Astrocyte (in vitro differentiated cells and primary cell): ENCODE measurements around the gene CEP89. TPM values are rescaled to one million over a fixed set of nuclear protein-coding genes. Genes with fewer than 3 reads are reported as not detected.

Source experiments
- DNase-seq: peaks from one replicate; pipeline ENCODE4 v3.0.0-alpha.2; 2010; ENCODE audit warnings: low read depth
- FAIRE-seq: peaks from 2 replicates; lab custom pipeline; 2011; peaks lifted over from hg19 to GRCh38; lab: Jason Lieb, UNC
- H2AFZ ChIP-seq: 2 replicates; pipeline ENCODE4 v1.6.0; 2012; ENCODE audit warnings: low read depth, low read length, inconsistent platforms
- H3K27ac ChIP-seq: 2 replicates; pipeline ENCODE4 v1.5.1; 2011; ENCODE audit warnings: low read depth, low read length, inconsistent platforms
- H3K27me3 ChIP-seq: 2 replicates; pipeline ENCODE4 v1.6.0; 2011; ENCODE audit warnings: low read length, inconsistent platforms; ENCODE audit not compliant: insufficient read depth
- H3K36me3 ChIP-seq: 2 replicates; pipeline ENCODE4 v1.5.1; 2011; ENCODE audit warnings: low read length, inconsistent platforms; ENCODE audit not compliant: insufficient read depth
- H3K4me1 ChIP-seq: 2 replicates; pipeline ENCODE4 v1.5.1; 2011; ENCODE audit warnings: low read length, inconsistent platforms; ENCODE audit not compliant: insufficient read depth
- H3K4me2 ChIP-seq: 2 replicates; pipeline ENCODE4 v1.6.0; 2012; ENCODE audit warnings: low read length, inconsistent platforms
- H3K4me3 ChIP-seq: 2 replicates; pipeline ENCODE4 v1.5.1; 2011; ENCODE audit warnings: low read depth, mild to moderate bottlenecking, low read length, inconsistent platforms; ENCODE audit not compliant: insufficient read depth
- H3K79me2 ChIP-seq: 2 replicates; pipeline ENCODE4 v1.6.0; 2012; ENCODE audit warnings: mild to moderate bottlenecking, low read length, inconsistent platforms; ENCODE audit not compliant: insufficient read depth
- H3K9ac ChIP-seq: 2 replicates; pipeline ENCODE4 v1.6.0; 2012; ENCODE audit warnings: mild to moderate bottlenecking, low read length, inconsistent platforms
- H3K9me3 ChIP-seq: 2 replicates; pipeline ENCODE4 v1.5.1; 2012; ENCODE audit warnings: low read depth, mild to moderate bottlenecking, low read length, inconsistent platforms; ENCODE audit not compliant: insufficient read depth
- H4K20me1 ChIP-seq: 2 replicates; pipeline ENCODE4 v1.6.0; 2012; ENCODE audit warnings: low read length, inconsistent platforms; ENCODE audit not compliant: insufficient read depth
- H3K27ac Mint-ChIP-seq: one replicate; pipeline ENCODE4 v1.8.0; 2021; ENCODE audit warnings: mild to moderate bottlenecking, mixed read lengths; ENCODE audit not compliant: unreplicated experiment
- H3K27me3 Mint-ChIP-seq: one replicate; pipeline ENCODE4 v1.8.0; 2021; ENCODE audit warnings: low read depth, mixed read lengths; ENCODE audit not compliant: unreplicated experiment
- H3K36me3 Mint-ChIP-seq: one replicate; pipeline ENCODE4 v1.8.0; 2021; ENCODE audit warnings: low read depth, mixed read lengths; ENCODE audit not compliant: unreplicated experiment
- H3K4me1 Mint-ChIP-seq: one replicate; pipeline ENCODE4 v1.8.0; 2021; ENCODE audit warnings: low read depth, mixed read lengths; ENCODE audit not compliant: unreplicated experiment
- H3K4me3 Mint-ChIP-seq: one replicate; pipeline ENCODE4 v1.8.0; 2021; ENCODE audit warnings: mild to moderate bottlenecking, moderate library complexity, mixed read lengths; ENCODE audit not compliant: unreplicated experiment
- H3K9me3 Mint-ChIP-seq: one replicate; pipeline ENCODE4 v1.8.0; 2021; ENCODE audit warnings: mild to moderate bottlenecking, mixed read lengths; ENCODE audit not compliant: unreplicated experiment
- EZH2 ChIP-seq: IDR thresholded peaks from 2 replicates; pipeline ENCODE4 v1.6.1; 2012; ENCODE audit warnings: mild to moderate bottlenecking, low read length, inconsistent platforms; ENCODE audit not compliant: insufficient read depth
- total RNA-seq: library from RNA; stranded (reverse); gene quantifications from 2 replicates; pipeline ENCODE4 v1.2.1, GENCODE V29; 2021
- TF ChIP-seq, protein P1 (sequence below): IDR thresholded peaks from 2 replicates; pipeline ENCODE4 v1.5.1; 2011; ENCODE audit warnings: low read depth, mild to moderate bottlenecking, inconsistent platforms, low read length, moderate library complexity; ENCODE audit not compliant: insufficient read depth

The CEP89 gene
- total RNA-seq, 1 donor from 2014 or later, result 28.3 TPM

DNA sequence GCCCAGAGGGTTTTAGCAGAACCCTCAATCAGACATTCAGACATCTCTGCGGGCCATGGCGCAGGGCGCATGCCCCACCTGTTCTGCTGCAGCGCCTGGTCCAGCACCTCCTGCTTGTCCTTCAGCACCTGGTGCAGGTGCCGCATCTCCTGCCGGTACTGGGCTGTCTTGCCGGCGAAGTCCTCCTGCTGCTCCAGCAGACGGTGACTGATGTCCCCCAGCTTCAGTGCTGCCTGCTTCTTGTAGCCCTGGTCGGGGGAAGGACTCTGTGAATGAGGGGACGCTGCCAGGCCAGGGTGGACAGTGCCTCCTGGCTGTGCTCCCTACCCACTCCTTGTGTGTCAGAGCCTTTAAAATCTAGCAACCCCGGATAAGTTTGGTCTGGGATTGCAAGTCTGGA is 90.0 kb downstream of the CEP89 start:
- no peak overlapping the region for H3K9ac ChIP-seq
- Mint-ChIP-seq H3K36me3 (peaks cover 13% of the 10 kb centered on the region), H3K4me3 (no peak overlapping the region), H3K27ac (no peak overlapping the region), H3K9me3 (no peaks in the 10 kb centered on the region), H3K27me3 (no peaks in the 10 kb centered on the region), H3K4me1 (no peaks in the 10 kb centered on the region)
- TF ChIP-seq EZH2, result no peak
- TF ChIP-seq, protein P1, sequence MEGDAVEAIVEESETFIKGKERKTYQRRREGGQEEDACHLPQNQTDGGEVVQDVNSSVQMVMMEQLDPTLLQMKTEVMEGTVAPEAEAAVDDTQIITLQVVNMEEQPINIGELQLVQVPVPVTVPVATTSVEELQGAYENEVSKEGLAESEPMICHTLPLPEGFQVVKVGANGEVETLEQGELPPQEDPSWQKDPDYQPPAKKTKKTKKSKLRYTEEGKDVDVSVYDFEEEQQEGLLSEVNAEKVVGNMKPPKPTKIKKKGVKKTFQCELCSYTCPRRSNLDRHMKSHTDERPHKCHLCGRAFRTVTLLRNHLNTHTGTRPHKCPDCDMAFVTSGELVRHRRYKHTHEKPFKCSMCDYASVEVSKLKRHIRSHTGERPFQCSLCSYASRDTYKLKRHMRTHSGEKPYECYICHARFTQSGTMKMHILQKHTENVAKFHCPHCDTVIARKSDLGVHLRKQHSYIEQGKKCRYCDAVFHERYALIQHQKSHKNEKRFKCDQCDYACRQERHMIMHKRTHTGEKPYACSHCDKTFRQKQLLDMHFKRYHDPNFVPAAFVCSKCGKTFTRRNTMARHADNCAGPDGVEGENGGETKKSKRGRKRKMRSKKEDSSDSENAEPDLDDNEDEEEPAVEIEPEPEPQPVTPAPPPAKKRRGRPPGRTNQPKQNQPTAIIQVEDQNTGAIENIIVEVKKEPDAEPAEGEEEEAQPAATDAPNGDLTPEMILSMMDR, result no peak
- no peak for DNase-seq
- no peaks in the 10 kb centered on the region for H4K20me1 ChIP-seq
- no peaks in the 10 kb centered on the region for H3K9me3 ChIP-seq
- H2AFZ ChIP-seq, result no peak overlapping the region
- no peak for FAIRE-seq
- H3K36me3 ChIP-seq, result no peaks in the 10 kb centered on the region
- H3K27ac ChIP-seq, result no peak overlapping the region
- H3K79me2 ChIP-seq, result no peaks in the 10 kb centered on the region
- no peaks in the 10 kb centered on the region for H3K27me3 ChIP-seq
- no peak overlapping the region for H3K4me3 ChIP-seq
- H3K4me2 ChIP-seq, result no peak overlapping the region
- H3K4me1 ChIP-seq, result peaks cover 7% of the 10 kb centered on the region

DNA sequence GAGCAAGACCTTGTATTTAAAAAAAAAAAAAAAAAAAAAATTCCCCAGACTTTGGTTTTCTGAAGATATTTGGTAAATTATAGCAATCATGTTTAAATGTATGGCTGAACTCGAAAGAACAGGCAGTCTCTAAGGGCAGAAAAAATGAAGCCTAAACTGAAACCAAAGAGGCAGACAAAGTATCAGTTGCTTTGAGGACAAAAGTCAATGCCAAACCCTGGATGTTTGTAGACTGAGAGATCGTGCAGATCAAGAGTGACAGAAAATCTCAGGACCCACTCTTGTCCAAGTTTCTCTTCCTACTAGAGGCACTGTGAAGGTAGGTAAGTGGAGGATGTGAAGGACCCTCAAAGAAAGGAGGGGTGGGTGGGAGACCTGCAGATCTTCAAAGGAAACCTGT is 91.1 kb downstream of the CEP89 start:
- no peak for TF ChIP-seq EZH2
- TF ChIP-seq, protein P1, result no peak
- H3K4me3 Mint-ChIP-seq, result no peak overlapping the region
- no peaks in the 10 kb centered on the region for H3K4me1 Mint-ChIP-seq
- Histone ChIP-seq H4K20me1 (no peaks in the 10 kb centered on the region), H3K27me3 (no peaks in the 10 kb centered on the region), H2AFZ (no peak overlapping the region), H3K79me2 (no peaks in the 10 kb centered on the region), H3K4me1 (peaks cover 9% of the 10 kb centered on the region), H3K36me3 (no peaks in the 10 kb centered on the region), H3K4me3 (no peak overlapping the region), H3K27ac (no peak overlapping the region), H3K9ac (no peak overlapping the region), H3K4me2 (no peak overlapping the region), H3K9me3 (no peaks in the 10 kb centered on the region)
- FAIRE-seq (no peak), DNase-seq (no peak)
- no peak overlapping the region for H3K27ac Mint-ChIP-seq
- no peaks in the 10 kb centered on the region for H3K27me3 Mint-ChIP-seq
- peaks cover 11% of the 10 kb centered on the region for H3K36me3 Mint-ChIP-seq
- no peaks in the 10 kb centered on the region for H3K9me3 Mint-ChIP-seq

DNA sequence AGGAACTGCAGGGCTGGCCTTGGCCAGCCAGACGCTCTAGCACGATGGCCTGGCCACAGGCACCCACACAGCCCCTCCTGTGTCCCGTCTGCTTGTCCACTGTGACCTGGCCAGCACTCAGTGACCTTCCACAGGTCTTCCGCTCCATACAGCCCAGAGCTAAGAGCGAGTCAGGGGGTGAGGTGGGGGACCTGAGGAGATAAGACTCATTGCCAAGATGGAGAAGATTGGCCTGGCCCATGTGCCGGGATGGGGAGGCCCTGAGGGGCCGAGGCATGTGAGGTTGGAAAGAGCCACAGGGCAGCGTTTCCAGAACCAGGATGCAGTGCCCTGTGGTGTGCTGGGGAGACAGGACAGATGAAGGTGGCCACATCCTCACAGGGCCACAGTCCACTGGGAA is 92.0 kb downstream of the CEP89 start:
- H3K9me3 Mint-ChIP-seq, result no peaks in the 10 kb centered on the region
- H3K9me3 ChIP-seq, result no peaks in the 10 kb centered on the region
- no peak for DNase-seq
- TF ChIP-seq, protein P1, result no peak
- TF ChIP-seq EZH2, result no peak
- no peak for FAIRE-seq
- H3K4me1 ChIP-seq, result peaks cover 9% of the 10 kb centered on the region
- H3K4me1 Mint-ChIP-seq, result no peaks in the 10 kb centered on the region
- no peaks in the 10 kb centered on the region for H3K27me3 ChIP-seq
- H3K9ac ChIP-seq, result no peak overlapping the region
- H3K27ac ChIP-seq, result no peak overlapping the region
- no peaks in the 10 kb centered on the region for H3K27me3 Mint-ChIP-seq
- no peaks in the 10 kb centered on the region for H4K20me1 ChIP-seq
- H3K36me3 ChIP-seq, result no peaks in the 10 kb centered on the region
- H3K36me3 Mint-ChIP-seq, result peaks cover 11% of the 10 kb centered on the region
- H3K4me3 Mint-ChIP-seq, result no peak overlapping the region
- no peak overlapping the region for H3K4me3 ChIP-seq
- no peak overlapping the region for H3K4me2 ChIP-seq
- no peak overlapping the region for H2AFZ ChIP-seq
- no peak overlapping the region for H3K27ac Mint-ChIP-seq
- H3K79me2 ChIP-seq, result no peaks in the 10 kb centered on the region
